T-helper 1 cell (primary cell): Measurements from ENCODE around the gene TYROBP.
"Not testable (repeated sequence)": the region's sequence is repeated elsewhere in the genome, so short reads cannot be mapped to it uniquely, and the experiment has no call there.

Experiments used
- DNase-seq, 5 donors: peaks; one replicate each; pipeline ENCODE4 v3.0.0-alpha.2; 2012 to 2020
- total RNA-seq, 4 donors: gene quantifications; one replicate each; lab custom pipeline; 2026; lab: John Stamatoyannopoulos, UW

The TYROBP gene
- 0 to 0.54 (median 0.06) reads per million in 4 donors for total RNA-seq

- no peak for DNase-seq
Observed at GRCh38 chr19:35908010-35908441, at the start of gene TYROBP. Gene TYROBP, minus strand, starts transcription at chr19:35908295. Its CDS starts 67 bp downstream, at chr19:35908228.

GRCh38 chr19:35957411-35957810, 49.3 kb upstream of the TYROBP start:
- DNase-seq, result not testable (repeated sequence)

GRCh38 chr19:35955881-35956634, 48.0 kb upstream of the TYROBP start:
- DNase-seq, result no peak

GRCh38 chr19:35949131-35949530, 41.0 kb upstream of the TYROBP start:
- no peak for DNase-seq

- DNase-seq, result no peak
Observed at GRCh38 chr19:35946203-35946602, 38.1 kb upstream of the TYROBP start.

GRCh38 chr19:35945121-35945790, 37.2 kb upstream of the TYROBP start:
- DNase-seq, result no peak

- no peak for DNase-seq
Observed at GRCh38 chr19:35944556-35944955, 36.5 kb upstream of the TYROBP start.

GRCh38 chr19:35943321-35944301, 35.5 kb upstream of the TYROBP start:
- DNase-seq, result no peak

GRCh38 chr19:35942235-35942634, 34.1 kb upstream of the TYROBP start:
- no peak for DNase-seq

- DNase-seq, result no peak
Observed at GRCh38 chr19:35940839-35941238, 32.7 kb upstream of the TYROBP start.

- no peak for DNase-seq
Observed at GRCh38 chr19:35940078-35940775, 32.1 kb upstream of the TYROBP start.

GRCh38 chr19:35939307-35940077, 31.4 kb upstream of the TYROBP start:
- no peak for DNase-seq

- DNase-seq, result no peak
Observed at GRCh38 chr19:35938282-35939224, 30.5 kb upstream of the TYROBP start.

- DNase-seq, result no peak
Observed at GRCh38 chr19:35937345-35938281, 29.5 kb upstream of the TYROBP start.

- no peak for DNase-seq
Observed at GRCh38 chr19:35936738-35937268, 28.7 kb upstream of the TYROBP start.

- peak in 3 of 5 donors; percentile 35 to 67 (median 45) for DNase-seq
Observed at GRCh38 chr19:35935911-35936737, 28.0 kb upstream of the TYROBP start, which contains the start of gene LRFN3. Gene LRFN3, plus strand, starts transcription at chr19:35936374. Its CDS starts 3,052 bp downstream, at chr19:35939426.

GRCh38 chr19:35932291-35932936, 24.3 kb upstream of the TYROBP start:
- DNase-seq, result no peak
